ENCODE data around the gene NAV1.
"Not testable (repeated sequence)": the region's sequence is repeated elsewhere in the genome, so short reads cannot be mapped to it uniquely, and the experiment has no call there.

Gene NAV1

DNA sequence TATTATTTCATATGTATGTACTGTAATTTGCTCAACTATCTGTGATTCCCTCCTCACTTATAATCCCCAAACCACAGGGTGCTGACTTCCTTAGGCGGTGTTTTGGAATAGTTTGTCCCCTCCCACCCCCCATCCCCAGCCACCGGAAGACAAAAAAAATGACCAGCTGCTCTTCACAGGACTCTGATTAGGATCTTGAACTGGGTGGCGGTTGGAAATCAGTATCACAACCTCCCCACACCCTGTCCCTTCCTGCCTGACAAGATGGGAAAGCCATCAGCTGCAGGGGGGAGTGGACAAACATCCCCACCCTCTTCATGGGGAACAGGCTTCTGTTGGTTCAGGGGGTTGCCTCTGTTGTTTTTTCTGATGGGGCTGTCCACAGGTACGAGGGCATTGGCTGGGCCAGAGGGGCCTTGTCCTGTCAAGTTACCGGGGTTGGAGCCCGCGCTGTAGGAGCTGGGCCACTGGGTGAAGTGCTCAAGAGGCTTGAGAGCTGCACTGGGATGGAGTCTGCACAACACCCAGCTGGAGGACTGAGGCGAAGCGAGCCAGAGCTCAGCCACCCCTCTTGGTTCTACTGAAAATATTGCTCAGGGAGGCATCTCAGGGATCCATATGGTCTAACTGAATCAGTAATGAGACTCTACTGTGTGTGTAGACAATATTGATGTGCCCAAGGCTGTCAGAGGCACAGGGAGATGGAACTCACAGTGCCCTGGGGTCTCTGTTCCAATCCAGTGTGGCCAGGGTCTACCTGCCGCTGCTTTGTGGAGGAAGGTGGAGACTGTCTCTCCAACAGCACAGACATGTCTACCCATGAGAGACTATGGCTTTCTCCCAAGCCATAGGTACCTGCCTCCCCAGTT is 28.2 kb downstream of the NAV1 start:
- no peak for DNase-seq

DNA sequence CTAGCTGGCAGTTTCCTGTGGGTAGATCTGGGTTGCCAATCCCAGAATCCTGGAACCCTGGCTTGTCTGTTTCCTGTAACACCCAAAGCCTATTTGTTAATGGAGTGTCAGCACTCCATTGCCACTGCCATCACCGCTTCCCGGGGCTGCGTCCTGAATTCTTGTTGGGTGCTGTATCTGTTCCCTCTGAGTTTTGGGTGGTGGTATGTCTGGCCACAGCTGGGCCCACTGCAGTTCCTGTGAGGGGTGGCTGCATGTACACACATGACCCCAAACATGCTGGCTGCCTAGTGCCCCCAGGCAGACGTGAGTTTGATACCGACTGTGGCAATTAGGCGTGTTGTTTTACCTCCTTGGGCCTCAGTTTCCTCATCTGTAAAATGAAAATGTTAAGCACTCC is 29.3 kb downstream of the NAV1 start:
- DNase-seq: no peak

- DNase-seq: no peak
Observed at GRCh38 chr1:201568859-201569294, 29.9 kb downstream of the NAV1 start.

DNA sequence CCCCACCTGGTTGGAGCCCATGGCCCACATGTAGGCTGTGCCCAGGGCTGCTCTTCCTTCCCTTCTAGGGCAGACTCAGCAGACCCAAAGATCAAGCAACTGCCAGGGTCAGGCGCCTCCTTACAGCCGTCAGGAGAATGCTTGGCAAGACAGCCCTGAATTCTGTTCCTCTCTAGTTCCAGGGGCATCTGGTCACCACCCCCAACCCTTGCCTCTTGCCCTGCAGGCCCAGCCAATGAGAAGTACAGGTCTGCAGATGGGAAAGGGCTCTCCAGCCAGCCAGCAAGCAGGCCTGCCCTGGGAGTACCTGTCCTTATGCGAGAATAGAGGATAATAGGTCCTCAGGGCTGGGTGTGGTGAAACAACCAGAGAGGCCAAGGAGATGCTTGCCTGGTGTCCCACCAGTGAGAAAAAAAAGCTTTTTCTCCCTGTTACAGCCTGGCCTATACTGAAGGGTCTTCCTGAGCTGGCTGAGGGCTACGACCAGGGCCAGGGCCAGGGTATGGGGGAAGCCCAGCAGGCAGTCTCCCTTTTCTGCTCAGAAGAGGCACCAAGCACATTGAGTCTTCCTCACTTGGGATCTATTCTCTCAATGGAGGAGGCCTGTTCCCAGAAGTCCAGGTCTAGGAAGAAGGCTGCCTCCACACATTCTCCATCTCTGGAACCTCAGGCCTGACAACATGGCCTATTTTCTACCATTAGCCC is 31.4 kb downstream of the NAV1 start:
- DNase-seq: no peak

DNA sequence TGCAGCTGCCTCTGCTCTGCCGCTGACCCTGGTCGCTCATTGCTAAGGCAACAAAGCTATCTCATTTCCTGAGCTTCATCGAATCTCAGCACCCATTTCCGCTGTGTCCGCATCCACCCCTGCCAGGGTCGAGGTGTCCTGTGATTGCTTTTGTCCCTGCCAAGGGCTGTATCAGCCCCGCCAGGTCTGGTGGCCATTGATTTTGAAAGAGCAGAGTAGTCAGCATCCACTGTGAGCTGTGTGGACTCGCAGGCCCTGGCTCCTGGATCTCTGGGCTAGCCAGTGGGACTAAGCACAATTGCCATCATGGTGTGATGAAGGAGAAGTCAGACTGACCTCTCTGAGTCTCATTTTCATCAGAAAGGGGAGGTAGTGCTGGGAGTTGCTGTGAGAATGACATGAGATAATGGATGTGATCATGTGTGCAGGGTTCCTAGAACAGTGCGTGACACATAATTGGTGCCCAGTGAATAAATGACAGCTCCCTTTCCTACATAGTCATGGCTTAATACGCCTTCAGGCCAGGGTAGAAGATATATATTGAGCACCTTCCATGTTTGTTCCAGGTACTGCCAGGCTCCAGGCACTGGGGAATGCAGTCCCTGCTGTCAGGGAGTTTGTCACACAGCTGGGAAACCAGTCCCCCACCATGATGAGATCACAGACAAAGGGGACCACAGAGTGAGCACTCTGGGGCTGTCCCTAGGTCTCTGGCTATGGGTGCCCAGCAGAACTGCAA is 32.1 kb downstream of the NAV1 start:
- no peak for DNase-seq

GRCh38 chr1:201573030-201573429 is 34.1 kb downstream of the NAV1 start:
- DNase-seq: no peak

DNA sequence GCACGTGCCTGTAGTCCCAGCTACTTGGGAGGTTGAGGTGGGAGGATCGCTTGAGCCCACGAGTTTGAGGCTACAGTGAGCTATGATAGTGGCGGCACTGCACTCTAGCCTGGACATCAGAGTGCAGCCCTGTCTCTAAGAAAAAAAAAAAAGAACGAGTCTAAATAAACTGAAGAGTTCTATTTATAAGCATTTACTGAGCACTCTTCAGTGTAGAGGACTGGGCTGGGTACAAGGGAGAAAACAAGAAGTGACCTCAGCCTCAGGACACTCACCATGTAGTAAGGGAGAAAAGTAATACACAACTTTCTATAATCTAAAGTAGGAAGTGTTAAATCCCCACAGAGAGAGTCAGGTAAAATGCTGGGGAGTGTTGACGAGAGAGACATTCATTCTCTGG is 35.0 kb downstream of the NAV1 start:
- DNase-seq: no peak

GRCh38 chr1:201575912-201576311 is 37.0 kb downstream of the NAV1 start:
- no peak for DNase-seq

- DNase-seq: no peak
Observed at GRCh38 chr1:201576914-201577313, 38.0 kb downstream of the NAV1 start.

- DNase-seq: no peak
Observed at GRCh38 chr1:201578008-201578888, 39.3 kb downstream of the NAV1 start.

DNA sequence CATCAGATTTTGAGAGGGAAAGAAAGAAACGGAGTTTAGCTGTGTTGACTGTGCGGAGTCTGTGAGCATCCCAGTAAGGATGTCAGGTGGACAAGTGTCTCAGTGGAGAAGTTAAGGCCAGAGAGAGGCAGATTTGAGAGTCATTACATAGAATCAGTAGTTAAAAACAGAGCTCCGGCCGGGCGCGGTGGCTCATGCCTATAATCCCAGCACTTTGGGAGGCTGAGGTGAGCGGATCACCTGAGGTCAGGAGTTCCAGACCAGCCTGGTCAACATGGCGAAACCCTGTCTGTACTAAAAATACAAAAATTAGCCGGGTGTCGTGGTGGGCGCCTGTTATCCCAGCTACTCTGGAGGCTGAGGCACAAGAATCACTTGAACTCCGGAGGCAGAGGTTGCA is 42.4 kb downstream of the NAV1 start:
- not testable (repeated sequence) for DNase-seq

GRCh38 chr1:201582705-201583442 is 43.9 kb downstream of the NAV1 start:
- DNase-seq: no peak

DNA sequence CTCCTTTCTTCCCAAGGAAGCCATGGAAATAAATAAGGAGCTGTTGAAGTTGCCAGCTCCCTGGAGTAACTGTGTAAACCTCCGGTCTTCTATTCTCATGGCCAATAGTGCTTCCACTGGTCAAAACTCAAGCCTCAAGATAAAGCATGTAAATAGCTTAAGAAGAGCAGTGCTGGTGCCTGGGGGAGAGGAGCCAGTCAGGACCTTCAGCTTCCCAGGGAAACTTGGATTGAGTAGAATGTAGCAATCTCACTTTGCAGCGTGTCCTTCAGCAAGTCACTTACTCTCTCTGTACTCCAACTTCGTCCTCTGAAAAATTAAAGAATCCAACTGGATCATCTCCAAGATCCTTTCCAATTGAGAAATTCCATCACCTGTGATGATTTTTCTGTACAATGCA is 44.7 kb downstream of the NAV1 start:
- no peak for DNase-seq

DNA sequence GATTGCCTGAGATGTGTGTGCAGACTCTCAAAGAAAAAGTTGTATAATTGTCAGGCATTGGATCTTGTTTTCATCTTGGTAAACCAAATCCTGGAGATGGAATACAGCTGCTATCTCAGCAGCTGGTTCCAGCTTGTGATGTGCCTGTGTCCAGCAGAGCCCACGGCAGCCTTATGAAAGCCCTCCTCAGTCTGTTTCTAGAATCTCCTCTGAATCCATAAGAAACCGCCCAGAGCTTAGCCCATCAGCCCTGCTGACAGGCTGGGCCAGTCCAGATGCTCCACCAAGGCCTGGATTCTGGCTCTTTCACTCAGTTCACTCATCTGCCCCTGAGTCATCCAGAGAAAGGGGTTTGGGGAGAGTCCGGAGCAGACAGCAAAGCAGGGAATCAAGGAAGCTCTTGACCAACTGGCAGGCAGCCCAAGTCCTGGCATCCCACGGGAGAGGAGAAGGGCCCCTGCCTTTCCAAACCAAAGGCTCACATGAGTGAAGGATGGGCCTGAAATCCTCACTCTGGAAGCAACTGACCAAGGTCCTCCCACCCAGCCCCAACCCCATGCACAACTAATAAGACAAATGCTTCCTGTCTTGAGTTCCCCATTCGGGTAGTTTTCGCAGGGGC is 45.7 kb downstream of the NAV1 start:
- DNase-seq: no peak

- no peak for DNase-seq
Observed at GRCh38 chr1:201585093-201585483, 46.2 kb downstream of the NAV1 start.

DNA sequence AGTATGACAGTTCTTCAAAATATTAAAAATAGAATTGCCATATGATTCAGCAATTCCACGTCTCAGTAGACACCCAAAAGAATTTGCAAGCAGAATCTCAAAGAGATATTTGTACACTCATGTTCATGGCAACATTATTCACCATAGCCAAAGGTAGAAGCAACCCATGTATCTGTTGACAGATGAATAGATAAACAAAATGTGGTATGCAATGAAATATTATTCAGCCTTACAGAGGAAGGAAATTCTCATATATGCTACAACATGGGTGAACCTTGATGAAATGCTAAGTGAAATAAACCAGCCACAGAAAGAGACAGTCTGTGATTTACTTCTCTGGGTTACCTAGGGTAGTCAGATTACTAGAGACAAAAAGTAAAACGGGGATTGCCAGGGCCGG is 47.0 kb downstream of the NAV1 start:
- DNase-seq: no peak

DNA sequence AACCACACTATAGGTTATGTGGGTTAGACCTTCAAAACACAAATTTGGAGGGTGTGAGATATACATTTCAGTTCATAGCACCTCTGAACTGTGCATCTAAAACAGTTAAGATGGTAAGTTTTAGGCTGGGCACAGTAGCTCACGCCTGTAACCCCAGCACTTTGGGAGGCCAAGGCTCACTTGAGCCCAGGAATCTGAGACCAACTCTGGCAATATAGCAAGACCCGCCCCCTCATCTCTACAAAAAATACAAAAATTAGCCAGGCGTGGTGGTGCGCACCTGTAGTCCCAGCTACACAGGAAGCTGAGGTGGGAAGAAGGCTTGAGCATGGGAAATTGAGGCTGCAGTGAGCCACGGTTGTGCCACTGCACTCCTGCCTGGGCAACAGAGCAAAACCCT is 47.9 kb downstream of the NAV1 start:
- DNase-seq: no peak

DNA sequence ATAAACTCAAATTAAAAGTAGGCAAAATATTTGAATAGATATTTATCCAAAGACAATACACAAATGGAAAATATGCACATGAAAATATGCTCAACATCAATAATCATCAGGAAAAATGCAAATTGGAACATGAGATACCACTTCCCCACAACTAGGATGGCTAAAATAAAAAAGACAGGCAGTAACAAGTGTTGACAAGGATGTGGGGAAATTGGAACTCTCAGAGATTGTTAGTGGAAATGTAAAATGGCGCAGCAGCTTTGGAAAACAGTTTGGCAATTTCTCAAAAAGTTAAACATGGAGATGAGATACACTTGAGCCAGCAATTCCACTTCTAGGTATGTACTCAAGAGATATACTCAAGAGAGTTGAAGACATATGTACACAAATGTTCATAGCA is 48.8 kb downstream of the NAV1 start:
- DNase-seq: no peak

Data from NCI-H2029 treated with DMSO at 0.1 percent for 48 hours (cell line).